Measurements from ENCODE around the gene GPC6. TPM values are rescaled to one million over a fixed set of nuclear protein-coding genes. Genes with fewer than 3 reads are reported as not detected.

Gene GPC6
- total RNA-seq, 1 experiment from 2014 or later, result 63.7 TPM

DNA sequence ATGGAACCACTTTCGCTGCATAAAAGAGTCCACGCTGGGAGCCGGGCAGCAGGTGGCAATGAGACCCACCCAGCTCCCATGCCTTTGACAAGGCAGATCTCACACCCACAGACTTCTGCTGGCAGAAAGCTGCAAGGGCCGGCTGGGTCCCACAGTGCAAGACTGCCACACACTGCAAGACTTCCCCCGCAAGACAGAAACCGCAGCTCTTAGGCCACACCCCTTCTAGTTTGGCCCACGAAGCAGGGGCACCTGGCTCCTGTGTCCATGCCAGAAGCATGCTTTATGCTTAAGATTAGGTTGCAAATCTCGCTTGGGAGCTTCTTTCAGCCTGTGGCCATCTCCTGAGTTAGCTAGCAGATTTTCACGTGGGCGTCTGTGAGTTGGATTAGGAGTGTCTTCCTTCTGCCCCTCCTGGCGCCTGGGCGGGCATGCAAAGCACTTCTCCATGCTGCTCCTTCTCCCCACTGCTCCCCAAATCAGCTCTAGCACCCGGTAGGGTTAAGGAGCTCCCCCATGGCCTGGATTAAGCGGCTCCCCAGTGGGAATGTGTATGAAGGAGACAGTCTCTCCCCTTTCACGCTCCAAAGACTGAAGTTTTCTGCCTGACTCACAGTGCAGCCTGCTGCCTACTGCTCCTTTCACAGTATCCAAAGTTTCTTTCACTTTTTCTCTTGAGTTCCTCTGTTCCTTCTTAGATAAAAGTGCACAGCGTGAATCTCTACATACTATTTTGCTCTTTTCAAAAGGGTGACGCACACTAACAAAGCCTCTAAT, 17.7 kb downstream of the GPC6 start:
- no peak overlapping the region for H3K4me3 ChIP-seq (ENCODE audit: insufficient read depth, low read depth, low read length)
- no peaks in the 10 kb centered on the region for H3K36me3 ChIP-seq (replicated peaks; ENCODE audit: control insufficient read depth, insufficient read depth, low read length)
- H3K27me3 ChIP-seq (ENCODE audit: control insufficient read depth, insufficient read depth, low read length), result no peaks in the 10 kb centered on the region
- no peak for DNase-seq

DNA sequence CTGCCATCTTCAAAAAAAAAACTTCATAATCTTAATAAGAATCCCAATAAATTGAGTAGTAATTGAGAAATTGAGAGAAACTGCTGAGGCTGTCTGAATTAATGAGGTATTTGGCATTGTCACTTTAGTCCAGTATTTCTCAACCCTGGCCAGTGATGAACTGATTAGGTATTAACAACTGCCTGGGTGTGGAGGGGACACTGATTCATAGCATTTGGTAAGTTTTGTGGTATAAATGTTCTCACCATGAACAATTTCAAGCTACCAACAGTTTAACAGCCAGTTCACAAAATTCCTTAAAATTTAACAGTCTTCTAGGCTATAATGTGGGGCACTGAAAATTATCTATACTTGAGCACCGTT, 18.3 kb downstream of the GPC6 start:
- H3K4me3 ChIP-seq (ENCODE audit: insufficient read depth, low read depth, low read length), result no peak overlapping the region
- H3K36me3 ChIP-seq (replicated peaks; ENCODE audit: control insufficient read depth, insufficient read depth, low read length), result no peaks in the 10 kb centered on the region
- H3K27me3 ChIP-seq (ENCODE audit: control insufficient read depth, insufficient read depth, low read length), result no peaks in the 10 kb centered on the region
- no peak for DNase-seq

DNA sequence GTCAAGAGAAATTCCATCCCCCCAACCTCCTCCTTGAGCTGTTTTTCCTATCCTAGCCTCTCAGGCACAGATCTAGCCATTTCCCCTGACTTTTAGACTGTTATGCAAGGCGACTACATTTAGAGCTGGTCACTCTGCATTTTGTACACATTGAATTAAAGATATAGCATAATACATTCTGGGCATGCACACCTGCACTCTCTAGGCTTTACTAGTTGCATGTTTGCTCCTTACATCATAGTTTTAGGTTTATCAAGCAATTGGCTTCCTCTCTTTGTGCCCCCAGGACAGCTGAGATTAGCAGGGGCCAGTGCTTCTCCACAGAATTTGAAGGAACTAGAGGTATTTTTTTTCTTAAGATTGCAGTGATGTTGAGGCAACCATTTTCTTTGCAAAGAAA, 19.5 kb downstream of the GPC6 start:
- Histone ChIP-seq H3K4me3 (ENCODE audit: insufficient read depth, low read depth, low read length) (no peak overlapping the region), H3K36me3 (replicated peaks; ENCODE audit: control insufficient read depth, insufficient read depth, low read length) (no peaks in the 10 kb centered on the region), H3K27me3 (ENCODE audit: control insufficient read depth, insufficient read depth, low read length) (no peaks in the 10 kb centered on the region)
- no peak for DNase-seq

DNA sequence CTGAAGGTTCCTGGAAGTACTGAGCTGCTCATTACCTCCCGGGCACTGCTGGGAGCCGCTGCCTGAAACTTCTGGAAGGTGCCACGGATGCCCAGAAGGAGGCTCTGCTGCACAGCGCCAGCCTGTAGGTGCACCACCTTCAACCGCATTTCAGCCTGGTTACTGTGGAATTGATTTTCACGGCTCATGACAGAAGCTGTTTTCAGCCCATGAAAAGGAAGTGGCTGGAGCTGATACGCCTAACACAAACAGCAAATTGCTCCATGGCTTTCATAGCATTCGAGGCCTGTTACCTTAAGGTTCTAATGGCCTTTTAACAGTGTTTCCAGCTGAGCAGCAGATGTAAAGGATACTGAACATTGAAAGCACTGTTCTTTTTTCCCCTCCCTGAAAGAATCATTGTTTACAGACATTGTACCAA, 22.0 kb downstream of the GPC6 start:
- H3K27me3 ChIP-seq (ENCODE audit: control insufficient read depth, insufficient read depth, low read length), result no peaks in the 10 kb centered on the region
- no peaks in the 10 kb centered on the region for H3K36me3 ChIP-seq (replicated peaks; ENCODE audit: control insufficient read depth, insufficient read depth, low read length)
- DNase-seq, result peak; percentile 23
- no peak overlapping the region for H3K4me3 ChIP-seq (ENCODE audit: insufficient read depth, low read depth, low read length)

DNA sequence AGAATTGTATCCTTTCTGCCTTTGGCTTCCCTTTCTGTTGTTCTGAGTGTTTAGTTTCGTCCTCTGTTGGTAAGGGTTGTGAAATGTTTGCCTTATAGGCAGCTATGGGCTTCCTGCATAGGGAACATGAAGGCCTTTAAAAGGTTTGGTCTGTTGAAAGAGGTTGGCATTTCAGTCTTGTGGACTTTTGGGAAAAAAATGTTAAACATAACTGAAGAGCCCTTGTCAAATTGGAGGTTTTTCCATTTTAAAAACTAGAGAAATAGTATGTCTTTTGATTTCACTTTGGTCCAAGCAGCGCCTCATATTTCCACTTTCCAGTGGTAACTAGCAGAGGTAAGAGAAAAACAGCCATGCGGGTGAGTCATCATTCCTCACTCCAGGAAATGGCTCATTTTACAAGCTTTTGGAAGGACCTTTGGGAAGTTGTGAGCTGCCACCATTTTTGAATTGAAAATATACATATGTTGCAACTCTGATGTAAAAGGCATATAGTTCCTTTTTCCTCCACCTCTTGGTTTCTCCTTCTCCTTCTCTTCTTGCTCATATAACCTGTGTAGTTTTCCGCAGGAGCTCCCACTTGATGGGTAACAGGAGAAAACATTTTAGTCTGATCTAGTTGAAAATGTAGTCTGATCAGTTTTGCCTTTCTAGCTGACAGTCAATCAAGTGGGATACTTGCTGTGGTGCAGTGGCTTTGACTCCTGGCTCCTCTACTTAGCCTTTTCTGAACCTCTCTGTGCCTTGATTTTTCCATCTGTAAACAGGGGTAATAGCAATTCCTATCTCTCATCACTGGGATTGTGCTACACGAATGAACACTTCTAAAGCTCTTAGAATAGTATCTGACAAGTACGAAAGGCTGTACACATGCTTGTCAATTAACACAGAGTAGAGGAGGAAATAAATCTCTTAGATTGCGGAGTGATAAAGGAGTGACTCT, 23.0 kb downstream of the GPC6 start:
- H3K36me3 ChIP-seq (replicated peaks; ENCODE audit: control insufficient read depth, insufficient read depth, low read length), result no peaks in the 10 kb centered on the region
- no peak for DNase-seq

DNA sequence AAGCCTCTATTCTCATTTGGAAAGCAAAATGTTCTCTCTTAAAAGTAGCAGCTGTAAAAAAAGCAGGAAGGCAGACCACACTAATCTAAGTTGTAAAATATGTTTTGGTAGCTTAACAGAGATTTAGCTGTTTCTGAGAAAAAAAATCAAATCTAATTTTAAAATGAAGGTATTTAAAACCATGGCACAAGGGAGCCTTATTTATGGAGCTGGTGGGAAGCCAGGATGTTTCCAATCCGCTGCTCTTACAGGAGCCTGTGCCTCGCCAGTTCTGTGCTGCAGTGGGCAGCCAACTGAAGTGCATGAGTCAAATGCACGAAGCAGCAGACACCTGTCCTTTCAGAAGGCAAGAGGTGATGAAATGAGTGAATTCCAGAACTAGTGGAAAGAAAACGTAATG, 28.2 kb downstream of the GPC6 start:
- DNase-seq, result no peak
- no peaks in the 10 kb centered on the region for H3K36me3 ChIP-seq (replicated peaks; ENCODE audit: control insufficient read depth, insufficient read depth, low read length)

More for the DNA sequence above, 23.0 kb downstream of the GPC6 start:
- H3K4me3 ChIP-seq (ENCODE audit: insufficient read depth, low read depth, low read length), result no peak overlapping the region
- H3K27me3 ChIP-seq (ENCODE audit: control insufficient read depth, insufficient read depth, low read length), result no peaks in the 10 kb centered on the region

DNA sequence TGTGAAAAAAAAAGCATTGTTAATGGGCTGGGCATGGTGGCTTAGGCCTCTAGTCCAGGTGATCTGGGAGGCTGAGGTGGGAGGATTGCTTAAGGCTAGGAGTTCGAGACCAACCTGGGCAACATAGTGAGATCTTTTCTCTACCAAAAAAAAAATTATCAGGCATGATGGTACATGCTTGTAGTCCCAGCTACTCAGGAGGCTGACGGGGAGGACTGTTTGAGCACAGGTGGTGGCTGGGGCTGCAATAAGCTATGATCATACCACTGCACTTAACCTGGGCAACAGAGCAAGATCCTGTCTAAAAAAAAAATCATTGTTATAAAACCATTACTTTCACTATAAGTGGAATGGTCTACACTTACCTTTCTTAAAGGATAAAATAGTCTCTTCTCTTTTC, 30.4 kb downstream of the GPC6 start:
- no peaks in the 10 kb centered on the region for H3K36me3 ChIP-seq (replicated peaks; ENCODE audit: control insufficient read depth, insufficient read depth, low read length)
- no peak overlapping the region for H3K4me3 ChIP-seq (ENCODE audit: insufficient read depth, low read depth, low read length)
- no peak for DNase-seq
- H3K27me3 ChIP-seq (ENCODE audit: control insufficient read depth, insufficient read depth, low read length), result no peaks in the 10 kb centered on the region

More for the DNA sequence above, 28.2 kb downstream of the GPC6 start:
- H3K27me3 ChIP-seq (ENCODE audit: control insufficient read depth, insufficient read depth, low read length), result no peaks in the 10 kb centered on the region
- no peak overlapping the region for H3K4me3 ChIP-seq (ENCODE audit: insufficient read depth, low read depth, low read length)

DNA sequence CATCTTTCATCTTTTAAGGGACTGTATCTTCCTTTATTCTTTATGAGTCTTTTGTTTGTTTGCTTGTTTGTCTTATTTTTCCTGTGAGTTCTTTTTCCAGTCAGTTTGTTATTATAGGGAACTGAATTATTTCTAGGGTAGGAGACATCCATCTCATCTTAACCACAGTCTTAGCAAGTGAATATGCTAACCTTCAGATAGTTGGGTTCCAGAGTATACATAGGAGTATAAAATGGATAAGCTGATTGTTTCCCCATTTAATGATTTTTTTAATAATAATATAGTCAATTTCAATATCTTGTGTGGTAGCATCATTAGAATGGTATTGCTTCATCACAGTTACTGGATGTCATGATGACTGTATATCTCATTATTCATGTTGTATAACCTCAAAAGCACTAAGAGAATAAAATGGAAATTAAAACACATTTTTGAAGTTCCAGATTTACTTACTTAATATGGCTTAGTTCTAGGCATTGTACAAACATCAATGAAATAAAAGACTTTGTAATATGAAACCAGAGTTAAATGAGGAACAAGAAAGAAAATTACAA, 33.0 kb downstream of the GPC6 start:
- no peak for DNase-seq
- no peaks in the 10 kb centered on the region for H3K36me3 ChIP-seq (replicated peaks; ENCODE audit: control insufficient read depth, insufficient read depth, low read length)
- no peak overlapping the region for H3K4me3 ChIP-seq (ENCODE audit: insufficient read depth, low read depth, low read length)
- no peaks in the 10 kb centered on the region for H3K27me3 ChIP-seq (ENCODE audit: control insufficient read depth, insufficient read depth, low read length)

DNA sequence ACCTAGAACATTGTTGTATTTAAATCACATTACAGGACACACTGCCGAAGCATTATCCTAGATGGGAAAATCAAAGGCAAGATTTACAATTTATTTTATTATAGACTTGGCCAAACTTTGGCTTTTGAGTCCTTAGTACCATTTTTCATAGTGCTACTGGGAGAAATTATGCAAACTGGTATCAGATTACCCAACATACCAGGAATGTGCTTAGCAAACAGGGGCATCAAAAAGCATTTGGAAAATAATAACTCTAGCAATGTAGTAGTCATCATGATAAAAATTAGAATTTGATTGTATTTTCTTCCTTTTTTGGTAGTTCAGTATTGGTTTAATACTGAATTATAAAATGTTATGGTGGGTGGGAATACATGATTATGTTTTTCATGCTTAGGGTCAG, 34.0 kb downstream of the GPC6 start:
- Histone ChIP-seq H3K27me3 (ENCODE audit: control insufficient read depth, insufficient read depth, low read length) (no peaks in the 10 kb centered on the region), H3K4me3 (ENCODE audit: insufficient read depth, low read depth, low read length) (no peak overlapping the region), H3K36me3 (replicated peaks; ENCODE audit: control insufficient read depth, insufficient read depth, low read length) (no peaks in the 10 kb centered on the region)
- DNase-seq, result no peak

DNA sequence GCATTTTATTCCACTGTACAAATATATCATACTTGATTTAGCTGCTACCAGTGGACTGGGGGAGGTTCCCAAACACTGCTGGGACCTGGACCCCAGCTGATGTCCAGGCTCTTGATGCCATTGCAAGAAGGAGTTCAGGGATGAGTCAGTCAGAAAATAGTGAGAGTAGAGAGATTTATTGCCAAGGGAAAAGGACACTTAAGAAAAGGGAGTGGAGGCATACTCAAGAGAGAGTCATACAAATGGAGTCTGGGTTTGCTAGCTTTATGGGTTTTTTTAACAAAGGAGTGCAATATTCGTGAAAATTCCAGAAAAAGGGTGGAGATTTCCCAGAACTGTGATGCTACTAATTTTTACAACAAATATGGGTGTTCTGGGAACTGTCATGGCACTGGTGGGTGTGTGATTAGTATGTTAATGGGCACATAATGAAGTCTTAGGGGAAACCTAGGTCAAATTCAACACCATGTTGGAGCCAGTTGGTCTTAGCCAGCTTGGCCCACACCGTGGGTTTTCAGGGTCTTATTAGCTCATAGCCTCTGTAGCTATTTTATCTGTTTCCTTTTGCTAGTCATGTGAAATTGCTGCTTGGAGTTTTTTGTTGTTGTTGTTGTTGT, 36.2 kb downstream of the GPC6 start:
- no peaks in the 10 kb centered on the region for H3K27me3 ChIP-seq (ENCODE audit: control insufficient read depth, insufficient read depth, low read length)
- no peak for DNase-seq
- no peaks in the 10 kb centered on the region for H3K36me3 ChIP-seq (replicated peaks; ENCODE audit: control insufficient read depth, insufficient read depth, low read length)
- H3K4me3 ChIP-seq (ENCODE audit: insufficient read depth, low read depth, low read length), result no peak overlapping the region

DNA sequence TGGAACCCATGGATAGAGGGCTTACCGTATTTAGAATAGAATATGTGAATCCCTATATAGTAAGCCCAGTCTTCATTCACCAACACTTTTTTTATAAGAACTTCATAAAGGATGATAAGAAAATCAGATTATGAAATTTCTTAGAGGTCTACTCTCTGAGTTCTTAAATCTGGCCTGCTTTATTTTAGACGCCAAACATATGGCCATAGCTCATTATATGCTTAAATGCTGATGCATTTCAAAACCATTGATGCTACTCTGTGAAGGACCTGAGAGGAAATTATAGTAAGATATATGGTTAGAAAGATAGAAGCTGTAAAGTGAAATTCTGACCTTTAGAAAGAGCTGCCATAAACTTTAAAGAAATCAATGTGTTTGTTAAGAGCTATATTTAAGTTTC, 38.3 kb downstream of the GPC6 start:
- no peak for DNase-seq
- Histone ChIP-seq H3K4me3 (ENCODE audit: insufficient read depth, low read depth, low read length) (no peak overlapping the region), H3K27me3 (ENCODE audit: control insufficient read depth, insufficient read depth, low read length) (no peaks in the 10 kb centered on the region), H3K36me3 (replicated peaks; ENCODE audit: control insufficient read depth, insufficient read depth, low read length) (no peaks in the 10 kb centered on the region)

DNA sequence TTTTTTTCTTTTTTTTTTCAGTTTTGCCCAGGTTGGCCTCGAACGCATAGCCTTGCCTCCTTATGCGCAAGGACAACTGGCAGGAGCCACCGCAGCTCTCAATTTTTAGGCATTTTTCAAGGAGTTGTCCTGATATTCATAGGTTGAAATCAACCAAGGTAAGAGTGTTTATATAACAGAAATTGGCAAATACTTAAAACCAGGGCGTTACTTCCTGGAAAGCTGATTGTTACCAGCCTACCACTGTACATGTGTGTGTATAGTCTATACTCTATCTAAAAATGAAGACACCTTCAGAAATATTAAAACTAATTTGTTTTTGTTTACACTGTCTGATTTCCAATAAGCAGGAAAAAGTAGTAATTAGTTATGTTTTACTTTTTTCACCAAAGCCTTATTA, 39.2 kb downstream of the GPC6 start:
- H3K27me3 ChIP-seq (ENCODE audit: control insufficient read depth, insufficient read depth, low read length), result no peaks in the 10 kb centered on the region
- H3K4me3 ChIP-seq (ENCODE audit: insufficient read depth, low read depth, low read length), result no peak overlapping the region
- no peak for DNase-seq
- H3K36me3 ChIP-seq (replicated peaks; ENCODE audit: control insufficient read depth, insufficient read depth, low read length), result no peaks in the 10 kb centered on the region

DNA sequence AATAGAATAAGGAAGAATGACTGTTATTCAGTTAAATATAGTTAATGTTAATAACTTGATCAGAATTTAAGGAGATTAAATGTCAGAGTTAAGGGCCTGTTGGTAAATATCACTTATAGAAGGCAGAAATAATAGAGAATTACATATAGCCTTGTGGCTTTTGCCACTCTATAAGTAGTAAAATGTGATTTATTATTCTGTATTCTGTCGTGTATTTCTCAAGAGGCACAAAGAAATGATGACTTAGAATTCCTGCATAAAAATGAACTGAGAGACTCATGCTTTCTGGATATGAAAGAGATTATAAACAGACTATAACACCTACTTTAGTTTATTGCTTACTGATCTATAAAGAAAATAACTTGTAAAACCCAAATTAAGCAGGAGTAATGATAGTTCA, 40.1 kb downstream of the GPC6 start:
- no peak for DNase-seq
- H3K27me3 ChIP-seq (ENCODE audit: control insufficient read depth, insufficient read depth, low read length), result no peaks in the 10 kb centered on the region
- no peaks in the 10 kb centered on the region for H3K36me3 ChIP-seq (replicated peaks; ENCODE audit: control insufficient read depth, insufficient read depth, low read length)

DNA sequence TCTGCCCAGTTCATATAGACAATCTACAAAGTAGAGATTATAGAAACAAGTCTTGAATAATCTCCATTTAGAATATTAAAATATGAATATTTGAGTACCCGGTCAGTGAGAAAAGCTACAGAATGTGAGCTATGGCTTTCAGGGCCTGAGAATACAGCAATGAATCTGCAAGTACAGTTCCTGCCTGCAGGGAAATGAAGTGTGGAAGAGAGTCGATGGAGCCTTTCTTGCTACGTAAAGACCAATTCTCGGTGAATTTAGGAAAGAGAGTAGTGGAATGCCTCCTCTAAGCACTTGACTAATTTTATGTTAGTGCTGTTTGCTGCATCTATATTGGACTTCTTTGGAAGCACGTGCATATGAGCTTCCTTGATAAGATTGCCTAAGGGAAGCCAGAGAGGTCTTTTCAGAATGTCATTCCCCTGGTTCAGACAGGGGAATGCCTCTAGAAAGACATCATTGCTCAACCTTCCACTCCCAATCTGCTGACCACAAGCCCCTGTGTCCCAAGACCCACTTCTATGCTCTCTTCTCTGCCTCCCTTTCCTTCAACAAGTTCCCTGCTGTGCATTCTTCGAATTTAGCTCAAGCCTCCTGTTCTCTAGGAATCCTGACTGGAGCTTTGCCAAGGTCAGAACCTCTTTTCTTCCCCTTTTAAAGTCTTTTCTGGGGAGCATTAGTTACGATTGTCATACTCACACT, 41.9 kb downstream of the GPC6 start:
- Histone ChIP-seq H3K4me3 (ENCODE audit: insufficient read depth, low read depth, low read length) (no peak overlapping the region), H3K36me3 (replicated peaks; ENCODE audit: control insufficient read depth, insufficient read depth, low read length) (no peaks in the 10 kb centered on the region), H3K27me3 (ENCODE audit: control insufficient read depth, insufficient read depth, low read length) (no peaks in the 10 kb centered on the region)
- no peak for DNase-seq

More for the DNA sequence above, 40.1 kb downstream of the GPC6 start:
- no peak overlapping the region for H3K4me3 ChIP-seq (ENCODE audit: insufficient read depth, low read depth, low read length)
